ENCODE data around the gene AJAP1.

Gene AJAP1

DNA sequence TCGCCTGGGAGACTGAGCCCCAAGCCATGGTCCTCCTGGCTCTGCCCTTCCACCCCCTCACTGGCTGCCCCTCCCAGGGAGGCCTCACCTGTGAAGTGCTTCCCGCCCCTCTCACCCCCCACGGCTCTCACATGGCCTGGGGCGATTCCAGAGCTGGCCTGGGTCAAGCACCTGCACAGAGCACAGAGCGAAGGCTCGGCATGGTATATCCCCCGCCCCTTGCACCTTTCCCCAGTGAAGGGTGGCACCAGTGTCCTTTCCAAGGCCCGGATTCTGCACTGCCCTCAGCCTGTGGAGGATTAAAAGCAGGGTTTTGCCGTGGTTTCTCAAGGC is 1.1 kb upstream of the AJAP1 start:
- peaks cover 39% of the 10 kb centered on the region for H3K27me3 ChIP-seq (ENCODE audit: insufficient read depth, poor library complexity, severe bottlenecking)
- no peak overlapping the region for H3K4me3 ChIP-seq (replicated peaks; ENCODE audit: insufficient read depth, low read length)
- TF ChIP-seq POLR2AphosphoS5 (IDR thresholded peaks at IDR 0.05; ENCODE audit: low read depth) (no peak), REST (IDR thresholded peaks at IDR 0.05; ENCODE audit: insufficient replicate concordance, low read depth) (no peak), GABPA (IDR thresholded peaks at IDR 0.05; ENCODE audit: low read depth) (no peak), SPI1 (IDR thresholded peaks at IDR 0.05; ENCODE audit: borderline replicate concordance, low read depth) (no peak), CTCF (IDR thresholded peaks at IDR 0.05; ENCODE audit: insufficient read depth, low read length) (no peak)
- no peak overlapping the region for H3K27ac ChIP-seq (replicated peaks)
- DNase-seq (ENCODE audit: low read depth in 1 of 2, low spot score in 1 of 2): no peak

DNA sequence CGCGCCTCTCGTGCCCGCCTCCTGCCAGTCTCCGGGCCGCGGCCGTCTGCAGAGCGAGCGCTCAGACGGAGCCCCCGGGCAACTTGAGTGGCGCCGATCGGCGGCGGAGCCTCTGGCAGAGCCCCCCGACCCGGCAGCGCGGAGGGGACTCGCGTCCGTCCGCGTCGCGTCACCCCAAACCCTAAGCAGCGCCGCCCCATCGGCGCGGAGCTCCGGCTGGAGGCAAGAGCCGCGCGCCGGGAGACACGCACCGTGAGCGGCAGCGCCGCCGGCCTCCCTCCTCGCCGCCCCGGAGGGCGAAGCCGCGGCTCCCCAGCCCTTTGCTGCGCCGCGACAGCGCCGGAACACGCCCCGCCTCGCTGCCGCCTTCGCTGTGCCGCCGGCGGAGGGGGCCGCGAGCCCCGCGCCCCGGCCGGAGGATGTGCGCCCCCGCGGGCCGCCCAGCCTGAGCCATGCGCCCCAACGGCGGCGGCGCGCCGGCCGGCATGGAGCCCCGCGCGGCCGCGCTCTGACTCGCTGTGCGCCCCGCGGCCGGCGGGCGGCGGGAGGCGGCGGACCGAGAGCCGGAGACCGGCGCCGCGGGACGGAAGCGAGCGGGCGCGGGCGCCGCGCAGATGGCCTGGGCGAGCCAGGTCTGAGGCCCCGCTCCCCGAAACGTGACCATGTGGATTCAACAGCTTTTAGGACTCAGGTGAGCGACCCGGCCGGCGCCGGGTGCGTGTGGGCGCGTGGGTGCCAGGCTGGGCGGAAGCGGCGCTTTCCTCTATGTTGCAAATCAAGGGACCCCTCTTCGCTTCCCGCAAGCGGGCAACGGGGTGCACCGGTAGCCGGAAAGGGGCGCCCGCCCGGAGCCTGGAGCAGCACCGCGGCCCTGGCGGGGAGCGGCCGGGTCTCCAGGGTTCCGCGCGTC is 610 bp downstream of the AJAP1 start:
- DNase-seq (ENCODE audit: low read depth in 1 of 2, low spot score in 1 of 2): no peak
- TF ChIP-seq GABPA (IDR thresholded peaks at IDR 0.05; ENCODE audit: low read depth) (no peak), CTCF (IDR thresholded peaks at IDR 0.05; ENCODE audit: insufficient read depth, low read length) (no peak), SPI1 (IDR thresholded peaks at IDR 0.05; ENCODE audit: borderline replicate concordance, low read depth) (no peak), POLR2AphosphoS5 (IDR thresholded peaks at IDR 0.05; ENCODE audit: low read depth) (no peak), REST (IDR thresholded peaks at IDR 0.05; ENCODE audit: insufficient replicate concordance, low read depth) (no peak)
- Histone ChIP-seq H3K27me3 (ENCODE audit: insufficient read depth, poor library complexity, severe bottlenecking) (peaks cover 42% of the 10 kb centered on the region), H3K4me3 (replicated peaks; ENCODE audit: insufficient read depth, low read length) (no peak overlapping the region), H3K27ac (replicated peaks) (no peak overlapping the region)

GRCh38 chr1:4655674-4656532 is 1.5 kb downstream of the AJAP1 start:
- no peak for TF ChIP-seq GABPA (IDR thresholded peaks at IDR 0.05; ENCODE audit: low read depth)
- peak; percentile 21 for TF ChIP-seq CTCF (IDR thresholded peaks at IDR 0.05; ENCODE audit: insufficient read depth, low read length)
- H3K4me3 ChIP-seq (replicated peaks; ENCODE audit: insufficient read depth, low read length): no peak overlapping the region
- DNase-seq (ENCODE audit: low read depth in 1 of 2, low spot score in 1 of 2): peak; percentile 4 to 58
- H3K27ac ChIP-seq (replicated peaks): no peak overlapping the region
- H3K27me3 ChIP-seq (ENCODE audit: insufficient read depth, poor library complexity, severe bottlenecking): peaks cover 42% of the 10 kb centered on the region
